ENCODE measurements around the gene PKD2.
A peak's percentile ranks its signal among the peaks of the same experiment; 100 is the strongest.

Gene PKD2

DNA sequence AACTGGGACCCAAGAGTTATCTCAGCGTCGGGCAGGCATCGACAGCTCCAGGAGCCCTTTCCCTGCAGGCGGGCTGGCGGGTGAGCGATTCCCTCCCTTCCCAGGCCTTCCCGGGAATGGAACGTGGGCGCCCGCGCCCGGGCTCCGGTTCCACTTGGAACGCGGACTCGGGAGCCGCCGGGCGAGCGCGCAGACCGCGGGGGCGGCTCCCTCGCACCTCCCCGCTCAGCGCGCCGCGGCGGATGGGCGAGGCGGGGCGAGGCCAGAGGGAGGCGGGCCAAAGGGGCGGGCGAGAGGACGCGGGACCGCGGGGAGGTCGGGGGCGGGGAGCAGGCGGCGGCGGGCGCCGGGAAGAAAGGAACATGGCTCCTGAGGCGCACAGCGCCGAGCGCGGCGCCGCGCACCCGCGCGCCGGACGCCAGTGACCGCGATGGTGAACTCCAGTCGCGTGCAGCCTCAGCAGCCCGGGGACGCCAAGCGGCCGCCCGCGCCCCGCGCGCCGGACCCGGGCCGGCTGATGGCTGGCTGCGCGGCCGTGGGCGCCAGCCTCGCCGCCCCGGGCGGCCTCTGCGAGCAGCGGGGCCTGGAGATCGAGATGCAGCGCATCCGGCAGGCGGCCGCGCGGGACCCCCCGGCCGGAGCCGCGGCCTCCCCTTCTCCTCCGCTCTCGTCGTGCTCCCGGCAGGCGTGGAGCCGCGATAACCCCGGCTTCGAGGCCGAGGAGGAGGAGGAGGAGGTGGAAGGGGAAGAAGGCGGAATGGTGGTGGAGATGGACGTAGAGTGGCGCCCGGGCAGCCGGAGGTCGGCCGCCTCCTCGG, at the start of gene PKD2:
TSS of gene PKD2 (plus strand) at position 332 of the 818 bp plus-strand sequence. CDS start at position 431, 99 bp downstream.
- H3K4me3 ChIP-seq (ENCODE audit: low read depth, low read length) = peak within 1 kb of the TSS; percentile 90
- no peak for DNase-seq (ENCODE audit: low read depth)
- peak; percentile 2 for TF ChIP-seq CTCF (IDR thresholded peaks at IDR 0.05; ENCODE audit: low read depth, low read length, missing control alignments)

- TF ChIP-seq CTCF (IDR thresholded peaks at IDR 0.05; ENCODE audit: low read depth, low read length, missing control alignments) = no peak
- H3K4me3 ChIP-seq (ENCODE audit: low read depth, low read length) = no peak overlapping the region
- no peak for DNase-seq (ENCODE audit: low read depth)
These were observed 45.4 kb upstream of the PKD2 start for GRCh38 chr4:87961993-87962392.

GRCh38 chr4:87962398-87963146, 44.9 kb upstream of the PKD2 start:
- no peak for DNase-seq (ENCODE audit: low read depth)
- H3K4me3 ChIP-seq (ENCODE audit: low read depth, low read length) = no peak overlapping the region
- TF ChIP-seq CTCF (IDR thresholded peaks at IDR 0.05; ENCODE audit: low read depth, low read length, missing control alignments) = no peak

GRCh38 chr4:87965501-87965975, 41.9 kb upstream of the PKD2 start:
- DNase-seq (ENCODE audit: low read depth) = no peak

DNA sequence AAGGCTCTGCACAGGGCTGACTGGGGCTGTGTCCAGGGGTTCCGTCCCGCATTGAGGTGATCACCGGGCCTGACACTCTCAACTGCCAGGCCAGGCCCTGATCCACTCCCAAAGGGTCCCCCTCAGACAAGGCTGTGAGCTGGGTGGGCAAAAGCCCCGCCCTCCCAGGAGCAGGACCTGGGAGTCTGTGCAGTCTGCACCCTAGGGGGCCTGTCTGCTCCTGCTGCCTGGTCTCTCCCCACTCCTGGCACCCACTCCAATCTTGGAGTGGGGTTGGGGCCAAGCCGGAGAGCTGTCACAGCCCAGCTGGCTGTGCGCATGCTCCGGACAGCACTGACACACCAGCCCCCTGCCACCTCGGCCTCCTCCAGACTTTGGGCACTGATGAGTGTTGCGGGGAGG, 41.3 kb upstream of the PKD2 start:
- no peak overlapping the region for H3K4me3 ChIP-seq (ENCODE audit: low read depth, low read length)
- TF ChIP-seq CTCF (IDR thresholded peaks at IDR 0.05; ENCODE audit: low read depth, low read length, missing control alignments) = no peak
- DNase-seq (ENCODE audit: low read depth) = no peak

More at GRCh38 chr4:87965501-87965975, 41.9 kb upstream of the PKD2 start:
- TF ChIP-seq CTCF (IDR thresholded peaks at IDR 0.05; ENCODE audit: low read depth, low read length, missing control alignments) = no peak
- no peak overlapping the region for H3K4me3 ChIP-seq (ENCODE audit: low read depth, low read length)

DNA sequence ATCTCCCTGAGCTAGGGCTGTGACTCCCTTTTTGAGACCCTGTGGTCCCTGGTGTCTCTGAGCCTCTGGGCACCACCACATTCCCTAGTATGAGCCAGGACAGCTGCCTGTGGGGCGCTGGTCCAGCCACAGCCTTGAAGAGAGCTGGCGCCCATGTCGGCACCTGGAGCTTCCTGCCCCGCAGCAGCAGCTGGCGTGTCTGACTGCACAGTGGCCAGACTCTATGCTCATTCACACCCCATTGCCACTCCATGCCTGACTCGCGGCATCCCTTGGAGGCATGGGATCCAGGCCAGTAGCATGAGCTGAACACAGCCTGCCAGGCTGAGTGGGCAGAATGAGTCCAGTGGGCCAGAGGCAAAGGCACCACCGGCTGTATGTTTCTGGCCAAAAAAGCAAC, 40.2 kb upstream of the PKD2 start:
- TF ChIP-seq CTCF (IDR thresholded peaks at IDR 0.05; ENCODE audit: low read depth, low read length, missing control alignments) = no peak
- no peak overlapping the region for H3K4me3 ChIP-seq (ENCODE audit: low read depth, low read length)
- no peak for DNase-seq (ENCODE audit: low read depth)
